ENCODE results near the gene MYO1C. TPM values are rescaled to one million over a fixed set of nuclear protein-coding genes. Genes with fewer than 3 reads are reported as not detected.

The MYO1C gene
- total and polyA plus RNA-seq, 9 of the 15 experiments (the other 6 are each of a cell fraction or from before 2014, with no cell fraction given), result 0.46 to 32.5 (median 11.6) TPM

- H4K20me1 ChIP-seq (replicated peaks; ENCODE audit: control insufficient read depth, insufficient read depth, low read length), result no peaks in the 10 kb centered on the region
- no peak overlapping the region for H3K4me3 ChIP-seq
- no peak overlapping the region for H3K27ac ChIP-seq (ENCODE audit: extremely low read depth, low read depth, low read length)
- H3K4me1 ChIP-seq (replicated peaks in 1 of 2; ENCODE audit: control insufficient read depth in 2 of 2, insufficient read depth in 2 of 2, low read length in 2 of 2), result peaks cover 3 to 15% of the 10 kb centered on the region in 2 experiments; a peak in 4 of 5 replicates
- POLR2A ChIA-PET, result interaction anchor here (1.5 kb wide), 1 partner anchor 10 kb away, joined by 5 read pairs; no protein-coding TSS in a partner anchor
- WGBS (ENCODE audit: insufficient coverage, low coverage, missing lambda C conversion rate), result 67% methylated on average over 5 of the region's 15 CpGs
- no peak for ATAC-seq
- H3K79me2 ChIP-seq (ENCODE audit: control insufficient read depth, insufficient read depth, low read length), result no peaks in the 10 kb centered on the region
- FAIRE-seq, result no peak
- H2AFZ ChIP-seq (ENCODE audit: low read depth, low read length), result no peak overlapping the region
- DNase-seq (ENCODE audit: extremely low read depth in 1 of 4, low spot score in 3 of 4), result no peak
- no TSS peak for BruUV-seq (replicated peaks)
- no peaks in the 10 kb centered on the region for H3K9me1 ChIP-seq (ENCODE audit: control insufficient read depth, insufficient read depth, low read length)
- no peaks in the 10 kb centered on the region for H3K36me3 ChIP-seq (ENCODE audit: control insufficient read depth, insufficient read depth, low read length)
- intact Hi-C loops (cut with micrococcal nuclease) (no loop called here), in situ Hi-C loops (cut with MboI) (no loop called here)
- peak overlapping the region in 1 of 2 experiments; percentile 58; a peak in 2 of 4 replicates for H3K9ac ChIP-seq (ENCODE audit: insufficient read depth in 1 of 2, low read depth in 2 of 2, low read length in 2 of 2)
- H3K27me3 ChIP-seq (ENCODE audit: control insufficient read depth in 2 of 2, insufficient read depth in 2 of 2, low read length in 2 of 2), result no peaks in the 10 kb centered on the region
- CTCF ChIA-PET (ENCODE audit: low intra/inter-chr PET ratio), result no interaction called here
- no peaks in the 10 kb centered on the region for H3K9me3 ChIP-seq (replicated peaks; ENCODE audit: control insufficient read depth, insufficient read depth, low read depth, low read length)
- H3K4me2 ChIP-seq (ENCODE audit: insufficient read depth, low read length), result no peak overlapping the region
- TF ChIP-seq TEAD2 (tag; IDR thresholded peaks at IDR 0.05) (no peak), ZBTB26 (CRISPR knock-in tag; IDR thresholded peaks at IDR 0.05) (no peak), XRCC4 (IDR thresholded peaks at IDR 0.05; ENCODE audit: extremely low read depth, insufficient read depth, insufficient read length) (no peak), ZNF431 (CRISPR knock-in tag; IDR thresholded peaks at IDR 0.05) (no peak), TCF15 (CRISPR knock-in tag; IDR thresholded peaks at IDR 0.05) (no peak), RBM34 (IDR thresholded peaks at IDR 0.05; ENCODE audit: borderline replicate concordance, insufficient read depth, low read length) (no peak), RB1 (IDR thresholded peaks at IDR 0.05; ENCODE audit: low read depth) (no peak), TEAD1 (CRISPR knock-in tag; IDR thresholded peaks at IDR 0.05) (no peak), EGR1 (conservative IDR thresholded peaks at IDR 0.05) (no peak), HIVEP1 (CRISPR knock-in tag; IDR thresholded peaks at IDR 0.05) (no peak), RREB1 (CRISPR knock-in tag; IDR thresholded peaks at IDR 0.05) (no peak), ZNF143 (CRISPR knock-in tag; IDR thresholded peaks at IDR 0.05) (no peak), PHF20 (IDR thresholded peaks at IDR 0.05; ENCODE audit: partially characterized antibody) (no peak), ZNF184 (CRISPR knock-in tag; IDR thresholded peaks at IDR 0.05) (no peak), ZNF77 (CRISPR knock-in tag; IDR thresholded peaks at IDR 0.05) (no peak), NFIX (CRISPR knock-in tag; IDR thresholded peaks at IDR 0.05; ENCODE audit: low read depth) (no peak), SMARCC2 (IDR thresholded peaks at IDR 0.05; ENCODE audit: low read depth) (no peak), ARID1B (IDR thresholded peaks at IDR 0.05) (no peak), SMARCA4 (IDR thresholded peaks at IDR 0.05) (no peak)
Observed at GRCh38 chr17:1497831-1498230, 5.3 kb upstream of the MYO1C start.
